ENCODE results near the gene UBLCP1. TPM values are rescaled to one million over a fixed set of nuclear protein-coding genes. Genes with fewer than 3 reads are reported as not detected.
"Not testable (repeated sequence)": the region's sequence is repeated elsewhere in the genome, so short reads cannot be mapped to it uniquely, and the experiment has no call there.

Gene UBLCP1
- total RNA-seq, 1 donor from 2014 or later = 27.8 TPM

GRCh38 chr5:159257629-159258283 is 5.3 kb upstream of the UBLCP1 start:
- Mint-ChIP-seq H3K27me3 (ENCODE audit: low read depth) (peaks cover 64% of the 10 kb centered on the region), H3K36me3 (no peaks in the 10 kb centered on the region), H3K9me3 (peaks cover 4% of the 10 kb centered on the region), H3K4me1 (peaks cover 8% of the 10 kb centered on the region), H3K27ac (no peak overlapping the region), H3K4me3 (no peak overlapping the region)
- DNase-seq (ENCODE audit: low spot score in 2 of 2, unreplicated experiment in 2 of 2) = no peak
- TF ChIP-seq, protein P1, sequence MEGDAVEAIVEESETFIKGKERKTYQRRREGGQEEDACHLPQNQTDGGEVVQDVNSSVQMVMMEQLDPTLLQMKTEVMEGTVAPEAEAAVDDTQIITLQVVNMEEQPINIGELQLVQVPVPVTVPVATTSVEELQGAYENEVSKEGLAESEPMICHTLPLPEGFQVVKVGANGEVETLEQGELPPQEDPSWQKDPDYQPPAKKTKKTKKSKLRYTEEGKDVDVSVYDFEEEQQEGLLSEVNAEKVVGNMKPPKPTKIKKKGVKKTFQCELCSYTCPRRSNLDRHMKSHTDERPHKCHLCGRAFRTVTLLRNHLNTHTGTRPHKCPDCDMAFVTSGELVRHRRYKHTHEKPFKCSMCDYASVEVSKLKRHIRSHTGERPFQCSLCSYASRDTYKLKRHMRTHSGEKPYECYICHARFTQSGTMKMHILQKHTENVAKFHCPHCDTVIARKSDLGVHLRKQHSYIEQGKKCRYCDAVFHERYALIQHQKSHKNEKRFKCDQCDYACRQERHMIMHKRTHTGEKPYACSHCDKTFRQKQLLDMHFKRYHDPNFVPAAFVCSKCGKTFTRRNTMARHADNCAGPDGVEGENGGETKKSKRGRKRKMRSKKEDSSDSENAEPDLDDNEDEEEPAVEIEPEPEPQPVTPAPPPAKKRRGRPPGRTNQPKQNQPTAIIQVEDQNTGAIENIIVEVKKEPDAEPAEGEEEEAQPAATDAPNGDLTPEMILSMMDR (IDR thresholded peaks at IDR 0.05; ENCODE audit: unreplicated experiment) = no peak

DNA sequence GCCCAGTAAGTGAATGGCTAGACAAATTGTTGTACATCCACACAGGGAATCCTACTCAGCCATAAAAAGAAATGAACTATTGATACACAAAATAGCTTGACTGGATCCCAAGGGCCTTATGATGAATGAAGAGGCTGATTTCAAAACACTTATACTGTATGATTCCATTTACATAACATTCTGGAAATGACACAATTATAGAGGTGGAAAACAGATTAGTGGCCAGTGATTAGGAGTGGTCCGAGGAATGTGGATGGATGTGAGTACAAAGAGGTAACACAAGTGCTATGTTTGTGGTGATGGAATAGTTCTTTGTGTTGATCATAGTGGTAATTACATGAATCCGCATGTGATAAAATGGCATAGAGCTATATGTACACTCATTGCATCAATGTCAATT is 4.7 kb upstream of the UBLCP1 start:
- no peak for DNase-seq (ENCODE audit: low spot score in 2 of 2, unreplicated experiment in 2 of 2)
- peaks cover 9% of the 10 kb centered on the region for H3K4me1 Mint-ChIP-seq
- H3K9me3 Mint-ChIP-seq = peaks cover 4% of the 10 kb centered on the region
- peaks cover 64% of the 10 kb centered on the region for H3K27me3 Mint-ChIP-seq (ENCODE audit: low read depth)
- H3K4me3 Mint-ChIP-seq = no peak overlapping the region
- H3K36me3 Mint-ChIP-seq = no peaks in the 10 kb centered on the region
- no peak overlapping the region for H3K27ac Mint-ChIP-seq
- TF ChIP-seq, protein P1 (IDR thresholded peaks at IDR 0.05; ENCODE audit: unreplicated experiment) = no peak

- not testable (repeated sequence) for DNase-seq (ENCODE audit: low spot score in 2 of 2, unreplicated experiment in 2 of 2); H3K9me3 Mint-ChIP-seq; H3K4me3 Mint-ChIP-seq; H3K36me3 Mint-ChIP-seq; H3K27ac Mint-ChIP-seq
- H3K27me3 Mint-ChIP-seq (ENCODE audit: low read depth) = peaks cover 53% of the 10 kb centered on the region
- H3K4me1 Mint-ChIP-seq = peaks cover 17% of the 10 kb centered on the region
These were observed 2.9 kb upstream of the UBLCP1 start for GRCh38 chr5:159260212-159260611.

GRCh38 chr5:159262472-159262858 is 625 bp upstream of the UBLCP1 start:
- H3K4me3 Mint-ChIP-seq = peak overlapping the region; percentile 95
- peaks cover 7% of the 10 kb centered on the region for H3K9me3 Mint-ChIP-seq
- peaks cover 17% of the 10 kb centered on the region for H3K4me1 Mint-ChIP-seq
- peaks cover 31% of the 10 kb centered on the region for H3K27me3 Mint-ChIP-seq (ENCODE audit: low read depth)
- no peak for DNase-seq (ENCODE audit: low spot score in 2 of 2, unreplicated experiment in 2 of 2)
- TF ChIP-seq, protein P1 (IDR thresholded peaks at IDR 0.05; ENCODE audit: unreplicated experiment) = no peak
- peak overlapping the region; percentile 100 for H3K27ac Mint-ChIP-seq
- peaks cover 4% of the 10 kb centered on the region for H3K36me3 Mint-ChIP-seq

DNA sequence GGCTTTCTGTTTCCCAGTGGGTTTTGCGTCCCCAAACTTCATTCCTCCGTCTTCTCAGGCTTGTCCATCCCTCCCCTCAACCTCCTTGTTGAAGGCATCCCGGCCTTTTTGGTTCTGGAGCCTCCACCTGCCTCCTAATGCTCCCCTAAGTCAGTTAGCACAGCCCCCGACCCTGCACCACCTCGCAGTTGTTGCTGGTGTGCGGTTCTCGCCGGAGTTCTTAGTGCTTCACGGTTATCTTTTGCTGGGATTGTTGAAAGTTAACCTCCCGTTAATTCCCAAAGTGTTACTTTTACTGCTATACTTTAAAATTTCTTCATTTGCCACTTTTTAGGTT is 447 bp downstream of the UBLCP1 start:
- Mint-ChIP-seq H3K27me3 (ENCODE audit: low read depth) (peaks cover 21% of the 10 kb centered on the region), H3K4me1 (peaks cover 17% of the 10 kb centered on the region), H3K4me3 (peak overlapping the region; percentile 95), H3K9me3 (peaks cover 7% of the 10 kb centered on the region), H3K36me3 (peaks cover 6% of the 10 kb centered on the region), H3K27ac (peak overlapping the region; percentile 100)
- TF ChIP-seq, protein P1 (IDR thresholded peaks at IDR 0.05; ENCODE audit: unreplicated experiment) = no peak
- DNase-seq (ENCODE audit: low spot score in 2 of 2, unreplicated experiment in 2 of 2) = no peak

- not testable (repeated sequence) for H3K9me3 Mint-ChIP-seq; H3K4me3 Mint-ChIP-seq; H3K27ac Mint-ChIP-seq; H3K27me3 Mint-ChIP-seq (ENCODE audit: low read depth); DNase-seq (ENCODE audit: low spot score in 2 of 2, unreplicated experiment in 2 of 2)
- peaks cover 17% of the 10 kb centered on the region for H3K36me3 Mint-ChIP-seq
- H3K4me1 Mint-ChIP-seq = peaks cover 17% of the 10 kb centered on the region
These were observed 3.7 kb downstream of the UBLCP1 start for GRCh38 chr5:159266764-159267163.

DNA sequence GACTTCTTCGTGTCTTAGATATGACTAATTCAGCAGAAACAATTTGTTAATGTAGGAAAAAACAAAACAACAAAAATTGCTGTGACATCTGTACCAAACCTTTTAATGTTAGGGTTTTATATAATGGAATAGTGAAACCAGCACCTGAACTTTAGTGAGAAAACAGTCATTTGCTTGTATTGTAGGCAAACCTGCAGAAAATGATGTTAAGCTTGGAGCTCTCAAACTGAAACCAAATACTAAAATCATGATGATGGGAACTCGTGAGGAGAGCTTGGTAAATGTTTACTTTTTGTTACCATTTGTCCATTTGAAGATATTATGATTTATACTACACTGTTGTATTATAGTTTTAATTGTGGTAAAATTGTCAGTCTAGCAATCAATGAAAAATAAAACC is 6.6 kb downstream of the UBLCP1 start:
- TF ChIP-seq, protein P1 (IDR thresholded peaks at IDR 0.05; ENCODE audit: unreplicated experiment) = no peak
- Mint-ChIP-seq H3K27me3 (ENCODE audit: low read depth) (no peaks in the 10 kb centered on the region), H3K36me3 (peaks cover 26% of the 10 kb centered on the region)

More for the DNA sequence above, 6.6 kb downstream of the UBLCP1 start:
- DNase-seq (ENCODE audit: low spot score in 2 of 2, unreplicated experiment in 2 of 2) = no peak
- H3K4me3 Mint-ChIP-seq = no peak overlapping the region
- no peaks in the 10 kb centered on the region for H3K4me1 Mint-ChIP-seq
- H3K27ac Mint-ChIP-seq = no peak overlapping the region
- peaks cover 3% of the 10 kb centered on the region for H3K9me3 Mint-ChIP-seq

Data from mesothelial cell of epicardium (in vitro differentiated cells).